ENCODE measurements around the gene LRCH3.

LRCH3 gene

GRCh38 chr3:197787412-197787811 lies 3.6 kb upstream of the LRCH3 start:
- POLR2A ChIA-PET: interaction anchor here (1.0 kb wide), 1 partner anchor 14 kb away, joined by 4 read pairs; no protein-coding TSS in a partner anchor
- no peak for DNase-seq (ENCODE audit: extremely low spot score)
- TF ChIP-seq SP1 (IDR thresholded peaks at IDR 0.05): no peak
- no peak for TF ChIP-seq TARDBP (IDR thresholded peaks at IDR 0.05)
- TF ChIP-seq ZNF384 (IDR thresholded peaks at IDR 0.05): no peak
- TF ChIP-seq L3MBTL2 (conservative IDR thresholded peaks at IDR 0.05): no peak
- TF ChIP-seq, protein P1, sequence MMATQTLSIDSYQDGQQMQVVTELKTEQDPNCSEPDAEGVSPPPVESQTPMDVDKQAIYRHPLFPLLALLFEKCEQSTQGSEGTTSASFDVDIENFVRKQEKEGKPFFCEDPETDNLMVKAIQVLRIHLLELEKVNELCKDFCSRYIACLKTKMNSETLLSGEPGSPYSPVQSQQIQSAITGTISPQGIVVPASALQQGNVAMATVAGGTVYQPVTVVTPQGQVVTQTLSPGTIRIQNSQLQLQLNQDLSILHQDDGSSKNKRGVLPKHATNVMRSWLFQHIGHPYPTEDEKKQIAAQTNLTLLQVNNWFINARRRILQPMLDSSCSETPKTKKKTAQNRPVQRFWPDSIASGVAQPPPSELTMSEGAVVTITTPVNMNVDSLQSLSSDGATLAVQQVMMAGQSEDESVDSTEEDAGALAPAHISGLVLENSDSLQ (IDR thresholded peaks at IDR 0.05): no peak
- no peak for TF ChIP-seq LEF1 (IDR thresholded peaks at IDR 0.05; ENCODE audit: borderline replicate concordance)
- TF ChIP-seq CTBP1 (IDR thresholded peaks at IDR 0.05; ENCODE audit: borderline replicate concordance): no peak
- no peak for TF ChIP-seq ARNT (IDR thresholded peaks at IDR 0.05)
- no peak for TF ChIP-seq ELF4 (IDR thresholded peaks at IDR 0.05)
- TF ChIP-seq BHLHE40 (IDR thresholded peaks at IDR 0.05; ENCODE audit: borderline replicate concordance): no peak
- TF ChIP-seq SUZ12 (IDR thresholded peaks at IDR 0.05): no peak
- TF ChIP-seq HDGF (IDR thresholded peaks at IDR 0.05; ENCODE audit: borderline replicate concordance): no peak
- no peak for TF ChIP-seq FOXM1 (IDR thresholded peaks at IDR 0.05; ENCODE audit: borderline replicate concordance)
- no peak for TF ChIP-seq FOXK2 (IDR thresholded peaks at IDR 0.05)
- TF ChIP-seq NFRKB (IDR thresholded peaks at IDR 0.05): no peak
- CTCF ChIA-PET: no interaction called here

DNA sequence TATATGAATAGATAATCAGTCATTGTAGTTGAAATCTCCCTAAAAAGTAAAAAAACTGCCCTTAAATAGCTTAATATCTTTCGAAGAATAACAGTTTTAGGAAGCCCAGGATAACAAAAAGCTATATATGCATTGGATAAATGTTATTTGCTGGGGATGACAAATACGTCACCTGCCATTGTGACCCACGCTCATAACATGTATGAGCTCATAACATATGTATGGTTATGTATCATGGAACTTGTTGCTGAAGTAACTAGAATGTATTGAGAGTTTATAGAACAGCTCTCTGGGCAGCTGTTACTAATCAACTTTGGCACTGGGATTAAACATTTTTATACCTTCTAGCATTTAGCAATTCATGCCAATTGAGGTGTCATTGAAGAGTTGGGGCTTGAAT lies 1.7 kb upstream of the LRCH3 start:
- TF ChIP-seq CTBP1 (IDR thresholded peaks at IDR 0.05; ENCODE audit: borderline replicate concordance) (no peak), SP1 (IDR thresholded peaks at IDR 0.05) (no peak)
- CTCF ChIA-PET: interaction anchor here (0.9 kb wide), 1 partner anchor 11 kb away, joined by 4 read pairs; no protein-coding TSS in a partner anchor
- no peak for DNase-seq (ENCODE audit: extremely low spot score)
- POLR2A ChIA-PET: interaction anchor here (1.0 kb wide), 1 partner anchor 50 kb away, joined by 3 read pairs; no protein-coding TSS in a partner anchor

DNA sequence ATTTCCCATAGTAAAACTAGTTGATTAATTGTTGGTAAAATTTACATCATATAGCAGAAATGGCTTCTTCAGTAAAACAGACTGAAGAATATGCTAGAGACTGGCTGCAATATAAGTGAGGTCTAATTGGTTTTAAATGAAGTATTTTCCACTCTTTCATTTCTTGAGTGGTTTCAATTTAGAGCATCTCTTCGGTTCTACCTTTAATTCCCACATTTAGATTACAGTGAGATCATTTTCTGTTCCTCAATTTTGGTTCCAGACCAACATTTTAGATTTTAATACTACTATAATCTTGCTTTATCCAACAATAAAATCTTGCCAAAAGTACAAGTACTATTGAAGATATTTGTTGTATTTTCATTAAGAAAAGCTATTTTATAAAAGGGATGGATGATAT lies 1.0 kb upstream of the LRCH3 start:
- CTCF ChIA-PET: no interaction called here
- TF ChIP-seq, protein P1 (IDR thresholded peaks at IDR 0.05): no peak
- no peak for TF ChIP-seq FOXM1 (IDR thresholded peaks at IDR 0.05; ENCODE audit: borderline replicate concordance)
- no peak for TF ChIP-seq ARNT (IDR thresholded peaks at IDR 0.05)
- TF ChIP-seq LEF1 (IDR thresholded peaks at IDR 0.05; ENCODE audit: borderline replicate concordance): no peak
- no peak for TF ChIP-seq NFRKB (IDR thresholded peaks at IDR 0.05)
- no peak for TF ChIP-seq SUZ12 (IDR thresholded peaks at IDR 0.05)
- no peak for DNase-seq (ENCODE audit: extremely low spot score)
- POLR2A ChIA-PET: no interaction called here

- POLR2A ChIA-PET: interaction anchor here (1.3 kb wide), 1 partner anchor 18 kb away, joined by 3 read pairs; no protein-coding TSS in a partner anchor
- CTCF ChIA-PET: no interaction called here
- TF ChIP-seq NFRKB (IDR thresholded peaks at IDR 0.05) (no peak), SP1 (IDR thresholded peaks at IDR 0.05) (no peak), FOXK2 (IDR thresholded peaks at IDR 0.05) (no peak), HDGF (IDR thresholded peaks at IDR 0.05; ENCODE audit: borderline replicate concordance) (no peak), CTBP1 (IDR thresholded peaks at IDR 0.05; ENCODE audit: borderline replicate concordance) (no peak), L3MBTL2 (conservative IDR thresholded peaks at IDR 0.05) (no peak), ARNT (IDR thresholded peaks at IDR 0.05) (no peak), BHLHE40 (IDR thresholded peaks at IDR 0.05; ENCODE audit: borderline replicate concordance) (no peak), FOXA1 (IDR thresholded peaks at IDR 0.05) (no peak), FOXM1 (IDR thresholded peaks at IDR 0.05; ENCODE audit: borderline replicate concordance) (no peak), TARDBP (IDR thresholded peaks at IDR 0.05) (no peak), SUZ12 (IDR thresholded peaks at IDR 0.05) (no peak)
- DNase-seq (ENCODE audit: extremely low spot score): no peak
These were observed 1.0 kb downstream of the LRCH3 start for GRCh38 chr3:197791892-197792647.

GRCh38 chr3:197793247-197793646 lies 2.2 kb downstream of the LRCH3 start:
- TF ChIP-seq SUZ12 (IDR thresholded peaks at IDR 0.05): no peak
- no peak for TF ChIP-seq ELF4 (IDR thresholded peaks at IDR 0.05)
- no peak for TF ChIP-seq FOXA1 (IDR thresholded peaks at IDR 0.05)
- no peak for TF ChIP-seq FOXM1 (IDR thresholded peaks at IDR 0.05; ENCODE audit: borderline replicate concordance)
- TF ChIP-seq ARNT (IDR thresholded peaks at IDR 0.05): no peak
- TF ChIP-seq TARDBP (IDR thresholded peaks at IDR 0.05): no peak
- TF ChIP-seq CTBP1 (IDR thresholded peaks at IDR 0.05; ENCODE audit: borderline replicate concordance): no peak
- TF ChIP-seq ZNF384 (IDR thresholded peaks at IDR 0.05): no peak
- ChIA-PET POLR2A (no interaction called here), CTCF (no interaction called here)
- DNase-seq (ENCODE audit: extremely low spot score): no peak

DNA sequence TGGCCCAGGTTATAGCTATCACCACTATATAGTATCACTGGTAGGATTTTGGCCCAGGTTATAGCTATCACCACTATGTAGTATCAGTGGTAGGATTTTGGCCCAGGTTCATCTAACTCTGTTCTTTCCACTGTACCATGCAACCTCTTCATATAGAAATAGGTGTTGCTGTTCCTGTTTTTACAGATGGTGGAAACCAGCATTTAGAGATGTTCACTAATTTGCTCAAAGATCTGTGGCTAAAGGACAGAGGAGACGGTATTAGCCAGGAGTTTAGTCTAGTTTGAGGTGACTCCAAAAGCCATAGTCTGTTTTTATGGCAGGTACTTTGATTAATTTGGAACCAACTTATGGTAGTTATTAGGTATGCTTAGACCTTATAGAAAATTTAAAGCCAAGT lies 3.1 kb downstream of the LRCH3 start:
- TF ChIP-seq SUZ12 (IDR thresholded peaks at IDR 0.05): no peak
- TF ChIP-seq ARNT (IDR thresholded peaks at IDR 0.05): no peak
- TF ChIP-seq BHLHE40 (IDR thresholded peaks at IDR 0.05; ENCODE audit: borderline replicate concordance): no peak
- TF ChIP-seq HDGF (IDR thresholded peaks at IDR 0.05; ENCODE audit: borderline replicate concordance): no peak
- TF ChIP-seq CTBP1 (IDR thresholded peaks at IDR 0.05; ENCODE audit: borderline replicate concordance): no peak
- TF ChIP-seq ZNF384 (IDR thresholded peaks at IDR 0.05): no peak
- TF ChIP-seq FOXA1 (IDR thresholded peaks at IDR 0.05): no peak
- no peak for TF ChIP-seq FOXM1 (IDR thresholded peaks at IDR 0.05; ENCODE audit: borderline replicate concordance)
- ChIA-PET POLR2A (no interaction called here), CTCF (no interaction called here)
- DNase-seq (ENCODE audit: extremely low spot score): no peak

GRCh38 chr3:197795200-197795599 lies 4.1 kb downstream of the LRCH3 start:
- no peak for TF ChIP-seq L3MBTL2 (conservative IDR thresholded peaks at IDR 0.05)
- no peak for TF ChIP-seq CTBP1 (IDR thresholded peaks at IDR 0.05; ENCODE audit: borderline replicate concordance)
- TF ChIP-seq, protein P1 (IDR thresholded peaks at IDR 0.05): no peak
- no peak for TF ChIP-seq SUZ12 (IDR thresholded peaks at IDR 0.05)
- TF ChIP-seq ZNF384 (IDR thresholded peaks at IDR 0.05): no peak
- no peak for TF ChIP-seq FOXM1 (IDR thresholded peaks at IDR 0.05; ENCODE audit: borderline replicate concordance)
- TF ChIP-seq TARDBP (IDR thresholded peaks at IDR 0.05): no peak
- TF ChIP-seq NFRKB (IDR thresholded peaks at IDR 0.05): no peak
- no peak for TF ChIP-seq SP1 (IDR thresholded peaks at IDR 0.05)
- no peak for TF ChIP-seq FOXA1 (IDR thresholded peaks at IDR 0.05)
- TF ChIP-seq HDGF (IDR thresholded peaks at IDR 0.05; ENCODE audit: borderline replicate concordance): no peak
- TF ChIP-seq LEF1 (IDR thresholded peaks at IDR 0.05; ENCODE audit: borderline replicate concordance): no peak
- no peak for TF ChIP-seq FOXK2 (IDR thresholded peaks at IDR 0.05)
- TF ChIP-seq ARNT (IDR thresholded peaks at IDR 0.05): no peak
- no peak for DNase-seq (ENCODE audit: extremely low spot score)
- ChIA-PET POLR2A (no interaction called here), CTCF (no interaction called here)
